Brain pericyte (primary cell): ENCODE data around the gene NAALADL1.
"Not testable (repeated sequence)": the region's sequence is repeated elsewhere in the genome, so short reads cannot be mapped to it uniquely, and the experiment has no call there.

ENCODE experiments used
- DNase-seq: peaks from one replicate; pipeline ENCODE4 v3.0.0-alpha.2; 2012; ENCODE audit warnings: low read depth, low spot score

The NAALADL1 gene

DNA sequence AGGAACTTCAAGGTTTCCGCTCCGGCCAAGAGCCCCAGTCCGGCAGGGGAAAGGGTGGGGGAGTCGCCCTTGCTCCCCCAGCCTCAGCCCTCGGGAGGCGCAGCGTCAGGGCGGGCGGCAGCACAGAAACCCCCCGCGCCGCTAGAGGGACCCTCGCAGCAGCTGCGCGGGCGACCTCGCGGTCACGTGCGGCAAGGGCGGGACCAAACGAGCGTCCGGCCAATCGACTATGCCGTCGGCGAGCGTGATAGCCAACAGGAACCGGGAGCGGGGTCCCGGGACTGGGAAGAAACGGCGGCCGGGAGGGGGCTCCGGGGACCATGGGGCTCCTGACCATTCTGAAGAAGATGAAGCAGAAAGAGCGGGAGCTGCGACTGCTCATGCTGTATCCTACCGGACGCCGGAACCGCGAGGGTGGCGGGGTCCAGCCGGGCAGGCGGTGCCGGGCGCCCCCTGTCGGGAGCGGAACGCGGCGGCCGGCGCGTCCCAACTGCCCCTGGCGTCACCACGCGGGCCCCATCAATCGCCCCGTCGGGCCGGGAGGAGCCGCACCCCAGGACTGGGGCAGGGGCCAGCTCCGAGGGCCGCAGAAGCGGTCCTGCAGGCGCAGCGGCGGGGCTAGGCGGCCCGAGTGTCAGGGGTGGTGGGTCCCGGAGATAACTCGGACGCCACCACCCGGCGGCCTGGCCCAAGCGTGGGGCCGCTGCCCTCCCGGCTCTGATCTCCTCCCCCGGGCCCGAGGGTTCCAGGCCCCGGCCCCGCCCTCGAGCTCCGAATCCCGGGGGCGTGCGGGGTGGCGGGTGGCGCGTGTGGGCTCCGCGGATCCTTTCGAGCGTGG lies 44.2 kb downstream of the NAALADL1 start, which contains the start of gene ARL2:
ARL2 (plus strand) TSS at position 273 of the 838 bp plus-strand sequence; CDS start at position 321, 48 bp downstream.
- peak; percentile 67 for DNase-seq

DNA sequence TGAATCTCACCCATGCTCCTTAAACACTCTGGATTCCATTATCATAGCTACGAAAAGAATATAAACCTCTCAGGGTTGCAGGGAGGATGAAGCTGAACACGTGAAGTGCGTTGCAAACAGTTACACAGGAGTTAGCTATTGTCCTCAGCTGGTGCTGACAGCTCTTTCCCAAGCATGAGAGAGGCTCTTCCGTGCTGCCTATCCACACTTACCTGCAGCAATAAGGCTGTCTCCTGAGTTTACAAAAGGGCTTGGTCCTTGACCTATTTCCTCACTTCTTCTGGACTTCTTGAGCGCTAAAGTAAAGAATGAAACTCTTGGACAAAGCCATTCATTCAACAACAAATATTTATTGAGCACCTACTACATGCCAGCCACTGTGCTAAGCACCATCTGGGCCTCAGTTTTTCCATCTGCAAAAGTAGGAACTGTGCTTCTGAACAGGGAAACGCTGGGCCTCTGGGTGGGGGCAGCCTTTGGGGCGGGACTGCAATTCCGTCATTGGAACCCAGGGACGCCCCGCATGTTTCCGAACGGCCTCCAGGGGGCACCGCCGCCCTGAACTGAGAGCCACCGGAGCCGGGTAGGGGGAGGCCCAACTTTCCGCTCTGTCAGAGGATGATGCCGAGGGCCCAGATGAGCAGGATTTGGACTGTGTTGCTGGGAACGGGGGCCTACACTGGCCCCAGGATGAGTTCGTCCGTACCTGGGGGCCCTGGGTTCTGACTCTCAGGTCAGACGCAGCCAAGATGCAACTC lies 45.0 kb downstream of the NAALADL1 start:
- peak; percentile 53 for DNase-seq

DNA sequence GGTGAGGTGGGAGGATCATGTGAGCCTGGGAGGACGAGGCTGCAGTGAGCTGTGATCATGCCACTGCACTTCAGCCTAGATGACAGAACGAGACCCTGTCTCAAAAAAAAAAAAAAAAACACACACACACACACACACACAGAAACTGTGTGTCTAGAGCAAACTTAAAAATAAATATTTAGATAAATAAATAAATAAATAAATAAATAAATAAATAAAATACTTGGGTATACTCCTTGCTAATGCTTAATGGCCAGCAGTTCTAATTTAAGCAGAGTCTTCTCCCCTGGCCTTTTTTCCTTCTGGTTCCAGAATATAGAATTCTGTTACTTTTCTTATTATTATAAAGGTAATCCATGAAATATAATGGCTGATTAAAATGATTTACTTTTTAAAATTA lies 49.5 kb downstream of the NAALADL1 start:
- DNase-seq, result no peak

DNA sequence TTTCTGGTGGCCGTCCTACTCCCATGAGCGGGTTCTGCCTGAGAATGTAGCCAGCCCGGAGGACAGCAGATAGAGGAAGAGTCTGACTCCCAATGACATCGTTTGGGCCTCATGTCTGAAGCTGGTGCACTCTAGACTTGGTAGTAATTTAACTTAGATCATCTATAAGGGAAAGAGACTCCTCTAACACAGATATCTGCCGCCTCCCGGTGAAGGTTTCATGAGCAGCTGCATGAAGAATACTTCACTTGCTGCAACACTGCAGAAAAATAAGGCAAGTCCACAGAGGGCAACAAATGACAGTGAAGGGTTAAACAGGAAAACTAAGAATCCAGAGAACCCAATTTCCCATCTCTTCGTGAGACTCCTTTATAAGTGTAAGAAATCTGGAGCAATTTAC lies 50.3 kb downstream of the NAALADL1 start:
- no peak for DNase-seq

DNA sequence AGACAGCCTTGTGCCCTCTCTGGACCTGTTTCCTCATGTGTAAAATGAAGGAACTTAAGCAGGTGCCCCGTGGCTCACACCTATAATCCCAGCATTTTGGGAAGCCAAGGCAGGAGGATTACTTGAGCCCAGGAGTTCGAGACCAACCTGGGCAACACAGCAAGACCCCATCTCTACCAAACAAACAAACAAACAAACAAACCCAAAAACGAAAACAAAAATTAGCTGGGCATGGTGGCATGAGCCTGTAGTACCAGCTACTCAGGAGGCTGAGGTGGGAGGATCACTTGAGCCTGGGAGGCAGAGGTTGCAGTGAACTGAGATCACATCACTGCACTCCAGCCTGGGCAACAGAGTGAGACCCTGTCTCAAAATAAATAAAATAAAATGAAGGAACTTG lies 54.4 kb downstream of the NAALADL1 start:
- DNase-seq, result not testable (repeated sequence)

DNA sequence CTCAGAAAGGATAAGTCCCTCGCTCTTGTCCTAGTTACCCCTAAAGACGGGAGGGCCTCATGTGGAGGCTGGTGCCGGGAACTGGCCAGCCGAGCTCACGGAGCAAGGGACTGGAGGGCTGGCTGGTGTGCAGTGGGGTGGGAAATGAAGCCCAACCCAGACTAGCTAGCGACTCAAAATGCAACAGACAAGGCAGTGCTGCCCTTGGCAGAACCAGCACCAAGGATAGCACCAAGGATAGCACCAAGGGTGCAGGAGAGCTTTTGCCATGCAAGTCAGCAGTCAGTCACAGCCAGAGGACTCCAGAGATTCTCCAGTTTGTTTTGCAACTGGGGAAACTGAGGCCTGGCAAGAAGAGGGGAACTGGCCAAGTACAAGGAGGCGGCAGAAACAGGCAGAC lies 55.1 kb downstream of the NAALADL1 start:
- no peak for DNase-seq

DNA sequence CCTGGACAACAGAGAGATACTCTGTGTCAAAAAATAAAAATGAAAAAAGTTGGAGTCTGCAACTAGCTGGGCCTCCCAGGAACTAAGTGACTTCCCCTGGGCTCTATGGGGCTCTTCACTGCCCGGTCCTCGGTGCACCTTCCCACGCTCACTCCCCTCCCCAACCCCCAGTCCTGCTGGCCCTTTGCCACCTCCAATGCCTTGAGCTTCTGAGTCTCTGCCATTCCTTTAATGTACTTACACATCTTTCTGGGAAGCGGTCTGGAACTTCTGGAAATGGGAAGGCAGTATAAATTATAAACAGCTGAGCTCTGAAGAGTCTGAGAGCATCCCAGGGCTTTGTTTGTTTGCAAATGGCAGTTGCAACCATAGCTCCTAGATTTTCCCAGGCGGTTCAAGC lies 55.6 kb downstream of the NAALADL1 start:
- DNase-seq, result no peak

DNA sequence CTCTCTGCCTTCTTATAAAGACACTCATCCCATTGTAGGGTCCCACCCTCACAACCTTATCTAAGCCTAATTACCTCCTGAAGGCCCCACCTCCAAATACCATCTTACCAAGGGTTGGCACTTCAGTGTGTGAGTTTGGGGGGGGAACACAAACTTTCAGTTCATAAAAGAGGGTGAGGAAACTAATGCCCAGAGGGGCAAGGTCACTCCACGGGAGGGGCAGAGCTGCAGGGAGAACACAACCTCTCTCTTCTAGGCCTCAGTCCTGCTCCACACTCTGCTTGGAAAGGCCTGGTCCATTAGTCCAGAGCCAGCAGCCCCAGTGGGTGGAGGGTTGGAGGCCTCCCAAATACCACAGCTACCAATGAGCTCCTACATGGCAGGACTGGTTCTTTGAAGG lies 58.9 kb downstream of the NAALADL1 start:
- no peak for DNase-seq

DNA sequence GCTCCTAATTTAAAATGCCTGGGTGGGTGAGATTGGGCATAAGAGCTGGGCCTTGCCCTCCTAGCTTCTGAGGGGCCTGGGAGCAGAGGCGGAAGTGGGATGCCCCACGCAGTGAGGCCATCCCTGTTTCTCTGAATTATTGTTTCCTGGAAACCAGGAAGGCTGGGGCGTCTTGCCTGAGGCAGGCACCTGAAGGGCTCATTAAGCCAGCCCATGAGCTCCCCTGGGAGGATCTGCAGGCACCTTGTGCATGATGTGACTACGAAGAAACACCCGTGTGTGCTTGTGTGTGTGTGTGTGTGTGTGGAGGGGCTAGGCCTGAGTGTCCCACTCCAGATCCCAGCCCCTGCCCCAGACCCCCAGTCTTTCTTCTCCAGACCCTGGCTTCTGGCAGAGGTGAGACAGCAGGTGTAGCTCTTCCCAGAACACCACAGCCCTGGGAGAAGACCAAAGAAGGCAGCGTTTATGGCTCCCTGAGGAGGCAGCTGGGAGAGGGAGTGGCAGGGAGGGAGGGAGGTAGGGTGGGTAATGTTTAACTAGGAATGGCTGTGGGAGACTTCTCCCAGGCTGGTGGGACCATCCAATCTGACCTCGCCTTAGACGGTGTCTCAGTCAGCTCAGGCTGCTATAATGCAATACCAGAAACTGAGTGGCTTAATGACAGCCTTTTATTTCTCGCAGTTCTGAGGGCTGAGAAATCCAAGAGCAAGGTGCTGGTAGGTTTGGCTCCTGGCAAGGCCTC lies 59.5 kb downstream of the NAALADL1 start:
- DNase-seq, result no peak

DNA sequence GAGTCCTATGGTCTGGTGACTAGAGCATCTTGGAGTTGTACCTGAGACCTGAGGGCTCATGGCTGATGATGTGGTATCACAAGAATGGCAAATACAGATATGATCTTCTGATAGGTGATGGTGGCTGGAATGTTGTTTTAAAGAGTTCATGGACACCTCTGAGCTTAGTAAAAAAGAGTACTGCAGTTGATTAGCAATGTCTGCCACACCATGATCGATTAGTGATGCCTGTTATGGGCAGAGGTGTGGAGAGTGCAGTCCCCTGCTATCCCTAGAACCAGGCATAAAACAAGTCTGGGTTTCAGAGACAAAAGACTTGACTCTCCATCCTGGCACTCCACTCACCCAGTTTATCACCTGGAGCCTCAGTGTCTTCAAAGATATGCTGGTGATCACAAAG lies 60.2 kb downstream of the NAALADL1 start:
- no peak for DNase-seq

DNA sequence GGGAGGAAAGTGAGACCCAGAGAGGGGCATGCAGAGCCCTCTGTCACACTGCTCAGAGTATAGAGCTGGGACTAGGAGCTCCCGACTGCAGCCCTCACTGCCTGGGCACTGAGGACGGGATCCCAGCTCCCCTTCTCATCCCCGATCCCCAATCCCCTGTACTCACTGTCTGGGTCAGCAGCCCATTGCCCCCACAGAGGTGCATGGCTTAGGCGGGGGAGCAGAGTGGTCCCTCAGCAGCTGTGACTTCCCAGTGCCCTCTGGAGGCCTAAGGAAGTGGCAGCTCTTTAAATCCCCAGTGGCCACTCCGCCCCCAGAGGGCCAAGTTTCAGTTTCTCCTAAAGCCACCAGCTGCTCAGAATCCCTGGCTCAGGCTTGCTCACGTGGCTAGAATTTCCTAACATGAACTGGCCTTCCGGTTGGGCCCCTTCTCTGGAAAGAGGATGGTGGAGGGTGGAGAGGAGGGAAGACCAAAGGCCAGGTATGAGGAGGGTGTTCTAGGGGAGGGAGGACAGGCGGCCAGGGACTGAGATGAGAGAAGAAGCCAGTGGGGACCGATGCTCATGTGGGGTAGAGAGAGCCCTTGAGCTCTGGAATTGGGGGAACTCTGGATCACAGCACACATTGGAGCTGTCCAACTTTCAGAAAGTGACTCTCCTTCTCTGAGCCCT lies 61.5 kb downstream of the NAALADL1 start, which contains the start of gene BATF2:
BATF2 (minus strand) TSS at position 262 of the 671 bp plus-strand sequence; CDS start at position 205, 57 bp downstream.
- DNase-seq, result no peak

DNA sequence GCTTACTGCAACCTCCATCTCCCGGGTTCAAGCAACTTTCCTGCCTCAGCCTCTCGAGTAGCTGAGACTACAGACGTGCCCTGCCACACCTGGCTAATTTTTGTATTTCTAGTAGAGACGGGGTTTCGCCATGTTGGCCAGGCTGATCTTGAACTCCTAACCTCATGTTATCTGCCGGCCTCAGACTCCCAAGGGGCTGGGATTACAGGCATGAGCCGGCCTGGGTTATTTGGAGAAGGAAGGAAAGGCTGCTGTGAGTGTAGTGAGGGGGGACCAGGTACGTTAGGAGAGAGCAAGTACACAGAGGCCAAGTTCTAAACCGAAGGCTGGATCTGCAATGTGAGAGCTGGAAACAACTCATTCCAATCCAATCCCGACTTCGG lies 62.0 kb downstream of the NAALADL1 start:
- DNase-seq, result no peak
